Naive thymus-derived CD4-positive, alpha-beta T cell (primary cell): ENCODE data around the gene ARHGEF7. TPM values are rescaled to one million over a fixed set of nuclear protein-coding genes. Genes with fewer than 3 reads are reported as not detected.

ENCODE experiments used
- ATAC-seq: fragments of 150-1000 bp; cut with Tn5 transposase; 2 replicates; pipeline ENCODE4 v1.10.0; 2021; ENCODE audit warnings: mild to moderate bottlenecking, moderate library complexity
- CTCF ChIA-PET: fragments of 350-600 bp; sonication (Branson Sonifier 250); formaldehyde crosslinking; loops from one replicate; lab custom pipeline; 2021; ENCODE audit warnings: antibody characterized with exemption; lab: Charles Lee
- POLR2A ChIA-PET: fragments of 350-600 bp; sonication (Branson Sonifier 250); formaldehyde crosslinking; loops from one replicate; lab custom pipeline; 2021; ENCODE audit warnings: antibody characterized with exemption, inconsistent platforms; lab: Charles Lee
- DNase-seq, 9 donors: peaks; one replicate each; pipeline versions ENCODE4 v3.0.0 to v3.0.0-alpha.2; 2020 to 2022; ENCODE audit warnings: mixed read lengths in 1 of 9
- H3K27ac ChIP-seq: one replicate; pipeline ENCODE4 v1.7.0; 2013; ENCODE audit warnings: mild to moderate bottlenecking, low read depth, low read length, moderate library complexity
- H3K27me3 ChIP-seq, 2 donors: one replicate each; pipeline ENCODE4 v1.7.0; 2013; ENCODE audit warnings: low read length in 2 of 2, mild to moderate bottlenecking in 2 of 2, moderate library complexity in 2 of 2; ENCODE audit not compliant: control insufficient read depth in 2 of 2, insufficient read depth in 2 of 2
- H3K36me3 ChIP-seq, 3 experiments: 1 replicate in 2 of 3; 2 replicates in 1 of 3; pipeline ENCODE4 v1.7.0; 2013; ENCODE audit warnings: low read length in 3 of 3, mild to moderate bottlenecking in 3 of 3, moderate library complexity in 1 of 3; ENCODE audit not compliant: insufficient read depth in 3 of 3, control insufficient read depth in 2 of 3
- H3K4me1 ChIP-seq, 2 donors: one replicate each; pipeline ENCODE4 v1.7.0; 2013; ENCODE audit warnings: low read length in 2 of 2, mild to moderate bottlenecking in 2 of 2, moderate library complexity in 1 of 2; ENCODE audit not compliant: control insufficient read depth in 2 of 2, insufficient read depth in 2 of 2
- H3K4me3 ChIP-seq: 2 replicates; pipeline ENCODE4 v1.7.0; 2013; ENCODE audit warnings: mild to moderate bottlenecking, low read length
- H3K9me3 ChIP-seq, 3 experiments: 1 replicate in 2 of 3; 2 replicates in 1 of 3; pipeline ENCODE4 v1.7.0; 2013; ENCODE audit warnings: low read length in 3 of 3; ENCODE audit not compliant: control insufficient read depth in 2 of 3
- H3K27ac Mint-ChIP-seq, 9 donors: one replicate each; pipeline ENCODE4 v1.8.0; 2020 to 2022; ENCODE audit warnings: mixed read lengths in 9 of 9, mild to moderate bottlenecking in 8 of 9, moderate library complexity in 5 of 9, inconsistent platforms in 2 of 9
- H3K27me3 Mint-ChIP-seq, 5 donors: one replicate each; pipeline ENCODE4 v1.8.0; 2021 to 2022; ENCODE audit warnings: mixed read lengths in 5 of 5, mild to moderate bottlenecking in 1 of 5
- H3K36me3 Mint-ChIP-seq, 5 donors: one replicate each; pipeline ENCODE4 v1.8.0; 2020 to 2022; ENCODE audit warnings: mixed read lengths in 5 of 5, mild to moderate bottlenecking in 3 of 5, inconsistent platforms in 1 of 5
- H3K4me1 Mint-ChIP-seq, 7 donors: one replicate each; pipeline ENCODE4 v1.8.0; 2020 to 2022; ENCODE audit warnings: mixed read lengths in 7 of 7, mild to moderate bottlenecking in 3 of 7, inconsistent platforms in 1 of 7
- H3K4me3 Mint-ChIP-seq, 10 donors: one replicate each; pipeline ENCODE4 v1.8.0; 2020 to 2022; ENCODE audit warnings: mild to moderate bottlenecking in 10 of 10, mixed read lengths in 10 of 10, moderate library complexity in 6 of 10, inconsistent platforms in 2 of 10
- H3K9me3 Mint-ChIP-seq, 11 donors: one replicate each; pipeline ENCODE4 v1.8.0; 2020 to 2022; ENCODE audit warnings: mixed read lengths in 11 of 11, mild to moderate bottlenecking in 4 of 11, inconsistent platforms in 1 of 11, moderate library complexity in 1 of 11
- intact Hi-C, 2 donors: fragments of 100-400 bp; cut with micrococcal nuclease; formaldehyde crosslinking; loops; one replicate each; pipeline ENCODE4 v1.15.1; 2023
- polyA plus RNA-seq, 2 donors: library from polyadenylated mRNA; unstranded; fragments of 300-500 nt; fragmentation: Illumina TruSeq; gene quantifications; one replicate each; pipeline ENCODE4 v1.2.3, GENCODE V29; 2021
- total RNA-seq, 6 experiments: library from RNA in 5 of 6; stranded (reverse) in 5 of 6; gene quantifications; 1 replicate in 5 of 6; 2 replicates in 1 of 6; pipeline ENCODE4 v1.2.3 and lab custom pipeline; 2021 to 2026

The ARHGEF7 gene
- total and polyA plus RNA-seq, 7 experiments from 2014 or later: 10.0 to 84.0 (median 76.7) TPM

DNA sequence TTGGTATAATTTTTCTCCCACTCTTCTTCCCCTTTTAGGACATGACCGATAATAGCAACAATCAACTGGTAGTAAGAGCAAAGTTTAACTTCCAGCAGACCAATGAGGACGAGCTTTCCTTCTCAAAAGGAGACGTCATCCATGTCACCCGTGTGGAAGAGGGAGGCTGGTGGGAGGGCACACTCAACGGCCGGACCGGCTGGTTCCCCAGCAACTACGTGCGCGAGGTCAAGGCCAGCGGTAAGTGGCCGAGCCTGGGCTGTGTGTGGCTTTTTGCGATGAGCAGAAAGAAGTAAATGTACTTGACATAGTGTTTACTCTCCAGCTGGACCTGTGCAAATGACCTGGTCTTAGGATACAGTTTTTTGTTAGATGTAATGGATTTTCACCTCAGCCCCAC lies 102.5 kb downstream of the ARHGEF7 start:
- H3K27ac Mint-ChIP-seq: peak overlapping the region in 2 of 9 donors; percentile 48 to 52
- DNase-seq (no peak), ATAC-seq (no peak)
- peaks cover 17 to 61% (median 48%) of the 10 kb centered on the region in 7 donors for H3K4me1 Mint-ChIP-seq
- no peaks in the 10 kb centered on the region for H3K27me3 ChIP-seq
- peaks cover 0 to 24% (median 0%) of the 10 kb centered on the region in 3 experiments for H3K36me3 ChIP-seq
- ChIA-PET POLR2A (no interaction called here), CTCF (interaction anchor here (6.3 kb wide), 1 partner anchor 150 kb away, joined by 82 read pairs; no protein-coding TSS in a partner anchor)
- no peaks in the 10 kb centered on the region for H3K4me1 ChIP-seq
- H3K27me3 Mint-ChIP-seq: no peaks in the 10 kb centered on the region
- no peak overlapping the region for H3K4me3 ChIP-seq
- H3K9me3 ChIP-seq: no peaks in the 10 kb centered on the region
- no peaks in the 10 kb centered on the region for H3K9me3 Mint-ChIP-seq
- H3K4me3 Mint-ChIP-seq: no peak overlapping the region
- intact Hi-C loops: loop anchor here in 1 of 2 donors (10.0 kb wide), 1 partner anchor 273 kb away; no protein-coding TSS in a partner anchor
- no peak overlapping the region for H3K27ac ChIP-seq
- H3K36me3 Mint-ChIP-seq: peaks cover 3 to 17% (median 5%) of the 10 kb centered on the region in 5 donors

DNA sequence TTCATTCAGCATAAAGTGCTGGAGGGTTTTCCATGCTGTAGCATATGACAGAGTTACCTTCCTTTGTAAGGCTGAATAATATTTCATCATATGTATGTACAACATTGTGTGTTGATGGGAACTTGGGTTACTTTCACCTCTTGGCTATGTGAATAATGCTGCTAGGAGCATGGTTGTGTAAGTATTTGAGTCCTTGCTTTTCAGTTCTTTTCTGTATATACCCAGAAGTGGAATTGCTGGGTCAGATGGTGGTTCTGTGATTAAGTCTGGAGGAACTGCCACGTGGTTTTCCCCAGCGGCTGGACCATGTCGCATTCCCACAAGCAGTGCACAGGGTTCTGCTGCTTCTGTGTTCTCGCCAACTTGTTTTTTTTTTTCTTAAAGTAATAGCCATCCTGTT lies 104.2 kb downstream of the ARHGEF7 start:
- H3K27ac Mint-ChIP-seq: peak overlapping the region in 3 of 9 donors; percentile 12 to 74 (median 67)
- H3K4me1 Mint-ChIP-seq: peaks cover 15 to 50% (median 37%) of the 10 kb centered on the region in 7 donors
- no peaks in the 10 kb centered on the region for H3K9me3 ChIP-seq
- peaks cover 4 to 17% (median 5%) of the 10 kb centered on the region in 5 donors for H3K36me3 Mint-ChIP-seq
- no peak overlapping the region for H3K27ac ChIP-seq
- H3K27me3 ChIP-seq: no peaks in the 10 kb centered on the region
- no peaks in the 10 kb centered on the region for H3K27me3 Mint-ChIP-seq
- H3K36me3 ChIP-seq: peaks cover 0 to 24% (median 0%) of the 10 kb centered on the region in 3 experiments
- no peak overlapping the region for H3K4me3 Mint-ChIP-seq
- intact Hi-C loops: loop anchor here in 1 of 2 donors (10.0 kb wide), 1 partner anchor 274 kb away; no protein-coding TSS in a partner anchor
- ChIA-PET CTCF (no interaction called here), POLR2A (no interaction called here)
- DNase-seq (no peak), ATAC-seq (no peak)
- no peaks in the 10 kb centered on the region for H3K4me1 ChIP-seq
- H3K4me3 ChIP-seq: no peak overlapping the region
- H3K9me3 Mint-ChIP-seq: no peaks in the 10 kb centered on the region

DNA sequence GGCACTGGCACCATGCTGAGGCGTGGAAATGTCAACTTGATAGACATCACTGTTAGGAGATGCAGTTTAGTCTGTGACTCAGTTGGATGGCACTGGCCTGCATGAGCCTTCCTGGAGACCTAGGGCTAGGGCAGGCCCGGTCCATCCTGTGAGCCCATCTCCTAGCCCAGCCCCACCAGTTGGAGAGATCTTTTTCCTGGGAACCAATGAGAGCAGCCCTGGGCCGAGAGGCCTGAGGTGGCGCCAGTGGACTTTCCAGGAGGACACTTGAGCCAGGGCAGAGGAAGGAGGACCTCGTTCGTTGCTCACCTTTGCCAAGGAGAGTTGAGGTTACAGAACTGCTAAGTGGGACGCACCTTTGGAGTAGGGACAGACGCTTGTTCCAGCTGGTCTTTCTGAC lies 104.8 kb downstream of the ARHGEF7 start:
- H3K9me3 ChIP-seq: no peaks in the 10 kb centered on the region
- peaks cover 0 to 24% (median 0%) of the 10 kb centered on the region in 3 experiments for H3K36me3 ChIP-seq
- H3K4me3 ChIP-seq: no peak overlapping the region
- ATAC-seq: no peak
- intact Hi-C loops: loop anchor here (10.0 kb wide), 3 partner anchors 275 to 995 kb away; no protein-coding TSS in a partner anchor
- no peaks in the 10 kb centered on the region for H3K9me3 Mint-ChIP-seq
- no peaks in the 10 kb centered on the region for H3K27me3 Mint-ChIP-seq
- no peak for DNase-seq
- H3K4me3 Mint-ChIP-seq: no peak overlapping the region
- peaks cover 4 to 21% (median 5%) of the 10 kb centered on the region in 5 donors for H3K36me3 Mint-ChIP-seq
- H3K4me1 ChIP-seq: no peaks in the 10 kb centered on the region
- peak overlapping the region in 1 of 9 donors; percentile 79 for H3K27ac Mint-ChIP-seq
- no peaks in the 10 kb centered on the region for H3K27me3 ChIP-seq
- ChIA-PET POLR2A (no interaction called here), CTCF (interaction anchor here (1.0 kb wide), 1 partner anchor 153 kb away, joined by 4 read pairs; no protein-coding TSS in a partner anchor)
- H3K4me1 Mint-ChIP-seq: peaks cover 14 to 50% (median 37%) of the 10 kb centered on the region in 7 donors
- H3K27ac ChIP-seq: no peak overlapping the region

DNA sequence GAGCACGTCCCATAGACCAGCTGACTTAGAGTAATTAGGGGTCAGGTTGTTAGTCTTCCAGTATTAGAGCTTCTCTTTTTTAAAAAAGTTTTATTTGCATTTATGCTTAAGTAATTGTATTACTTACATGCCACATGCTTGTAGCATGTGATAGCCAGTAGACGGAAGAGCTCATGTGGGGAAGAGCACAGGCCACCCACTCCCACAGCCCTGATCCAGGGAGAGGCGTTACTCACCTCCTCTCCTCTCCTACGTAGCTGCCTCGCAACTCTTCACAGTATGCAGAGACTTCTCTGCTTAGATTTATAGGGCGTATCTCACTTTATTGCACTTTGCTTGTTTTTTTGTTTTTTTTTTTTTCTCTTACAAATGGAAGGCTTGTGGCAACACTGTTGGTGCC lies 110.1 kb downstream of the ARHGEF7 start:
- H3K27me3 Mint-ChIP-seq: no peaks in the 10 kb centered on the region
- intact Hi-C loops: loop anchor here in 1 of 2 donors (10.0 kb wide), 2 partner anchors 630 to 1000 kb away; no protein-coding TSS in a partner anchor
- H3K4me1 Mint-ChIP-seq: peaks cover 20 to 47% (median 38%) of the 10 kb centered on the region in 7 donors
- ATAC-seq (no peak), DNase-seq (no peak)
- H3K4me1 ChIP-seq: no peaks in the 10 kb centered on the region
- ChIA-PET POLR2A (interaction anchor here (0.6 to 1.3 kb wide), 2 partner anchors 157 to 615 kb away, joined by 6 to 8 read pairs; no protein-coding TSS in a partner anchor), CTCF (interaction anchor here (0.6 to 3.7 kb wide), 10 partner anchors 10 to 326 kb away, joined by 3 to 31 read pairs (median 3); no protein-coding TSS in a partner anchor)
- H3K9me3 Mint-ChIP-seq: no peaks in the 10 kb centered on the region
- H3K27ac Mint-ChIP-seq: peak overlapping the region in 1 of 9 donors; percentile 43
- H3K27me3 ChIP-seq: no peaks in the 10 kb centered on the region
- peaks cover 0 to 23% (median 5%) of the 10 kb centered on the region in 3 experiments for H3K36me3 ChIP-seq
- no peak overlapping the region for H3K4me3 ChIP-seq
- no peaks in the 10 kb centered on the region for H3K9me3 ChIP-seq
- H3K36me3 Mint-ChIP-seq: peaks cover 8 to 34% (median 15%) of the 10 kb centered on the region in 5 donors
- H3K27ac ChIP-seq: no peak overlapping the region
- H3K4me3 Mint-ChIP-seq: no peak overlapping the region

DNA sequence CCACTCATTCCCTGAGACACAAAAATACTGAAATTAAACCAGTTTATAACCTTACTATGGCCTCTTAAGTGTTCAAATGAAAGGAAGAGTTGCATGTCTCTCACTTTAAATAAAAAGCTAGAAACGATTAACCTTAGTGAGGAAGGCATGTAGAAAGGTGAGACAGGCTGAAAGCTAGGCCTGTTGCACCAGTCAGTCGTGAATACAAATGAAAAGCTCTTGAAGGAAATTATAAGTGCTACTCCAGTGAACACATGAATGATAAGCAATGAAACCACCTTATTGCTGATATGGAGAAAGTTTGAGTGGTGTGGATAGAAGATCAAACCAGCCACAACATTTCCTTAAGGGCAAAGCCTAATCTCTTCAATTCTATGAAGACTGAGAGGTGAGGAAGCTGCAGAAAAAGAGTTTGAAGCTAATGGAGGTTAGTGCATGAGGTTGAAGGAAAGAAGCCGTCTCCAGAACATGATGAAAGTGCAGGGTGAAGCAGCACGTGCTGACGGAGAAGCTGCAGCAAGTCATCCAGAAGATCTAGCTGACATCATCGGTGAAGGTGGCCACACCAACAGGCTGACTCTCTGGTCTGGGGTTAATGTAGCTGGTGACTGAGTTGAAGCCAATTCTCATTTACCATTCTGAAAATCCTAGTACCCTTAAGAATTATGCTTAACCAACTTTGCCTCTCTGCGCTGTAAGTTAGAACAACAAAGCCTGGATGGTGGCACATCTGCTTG lies 110.9 kb downstream of the ARHGEF7 start:
- no peaks in the 10 kb centered on the region for H3K27me3 ChIP-seq
- H3K36me3 Mint-ChIP-seq: peaks cover 8 to 29% (median 18%) of the 10 kb centered on the region in 5 donors
- H3K9me3 ChIP-seq: no peaks in the 10 kb centered on the region
- no peaks in the 10 kb centered on the region for H3K4me1 ChIP-seq
- H3K9me3 Mint-ChIP-seq: no peaks in the 10 kb centered on the region
- H3K36me3 ChIP-seq: peaks cover 0 to 18% (median 5%) of the 10 kb centered on the region in 3 experiments
- H3K4me1 Mint-ChIP-seq: peaks cover 20 to 48% (median 40%) of the 10 kb centered on the region in 7 donors
- intact Hi-C loops: loop anchor here in 1 of 2 donors (10.0 kb wide), 2 partner anchors 631 to 1001 kb away; no protein-coding TSS in a partner anchor
- peak overlapping the region in 6 of 9 donors; percentile 0 to 51 (median 10) for H3K27ac Mint-ChIP-seq
- no peak overlapping the region for H3K27ac ChIP-seq
- ChIA-PET POLR2A (interaction anchor here (1.3 kb wide), 1 partner anchor 158 kb away, joined by 6 read pairs; no protein-coding TSS in a partner anchor), CTCF (interaction anchor here (0.6 to 3.7 kb wide), 4 partner anchors 12 to 158 kb away, joined by 3 to 31 read pairs (median 5); no protein-coding TSS in a partner anchor)
- no peak overlapping the region for H3K4me3 ChIP-seq
- no peak for ATAC-seq
- peak overlapping the region in 1 of 10 donors; percentile 18 for H3K4me3 Mint-ChIP-seq
- no peaks in the 10 kb centered on the region for H3K27me3 Mint-ChIP-seq
- no peak for DNase-seq

DNA sequence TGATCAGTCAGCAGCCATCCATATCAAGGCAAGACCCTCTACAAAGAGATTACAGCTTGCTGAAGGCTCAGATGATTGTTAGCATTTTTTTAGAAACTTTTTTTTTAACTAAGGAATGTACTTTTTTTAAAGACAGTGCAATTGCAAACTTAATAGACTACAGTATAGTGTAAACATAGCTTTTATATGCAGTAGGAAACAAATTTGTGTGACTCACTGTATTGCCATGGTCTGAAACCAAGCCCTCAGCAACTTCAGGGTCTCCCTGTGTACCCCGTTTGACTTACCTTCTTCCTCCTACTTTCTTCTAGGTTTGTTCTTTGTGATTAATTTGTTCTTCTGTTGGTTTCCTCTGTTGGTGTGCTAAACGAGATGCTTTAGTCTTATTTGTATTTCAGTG lies 112.3 kb downstream of the ARHGEF7 start:
- Histone ChIP-seq H3K36me3 (peaks cover 0 to 18% (median 5%) of the 10 kb centered on the region in 3 experiments), H3K4me1 (no peaks in the 10 kb centered on the region), H3K27me3 (no peaks in the 10 kb centered on the region), H3K4me3 (no peak overlapping the region), H3K9me3 (no peaks in the 10 kb centered on the region), H3K27ac (no peak overlapping the region)
- peak overlapping the region in 1 of 9 donors; percentile 27 for H3K27ac Mint-ChIP-seq
- no peaks in the 10 kb centered on the region for H3K27me3 Mint-ChIP-seq
- CTCF ChIA-PET: no interaction called here
- DNase-seq (no peak), ATAC-seq (no peak)
- POLR2A ChIA-PET: interaction anchor here (0.6 kb wide), 1 partner anchor 61 kb away, joined by 3 read pairs; no protein-coding TSS in a partner anchor
- peaks cover 8 to 42% (median 26%) of the 10 kb centered on the region in 5 donors for H3K36me3 Mint-ChIP-seq
- H3K9me3 Mint-ChIP-seq: no peaks in the 10 kb centered on the region
- H3K4me1 Mint-ChIP-seq: peaks cover 26 to 62% (median 53%) of the 10 kb centered on the region in 7 donors
- intact Hi-C loops: loop anchor here in 1 of 2 donors (10.0 kb wide), 2 partner anchors 633 to 1003 kb away; no protein-coding TSS in a partner anchor
- no peak overlapping the region for H3K4me3 Mint-ChIP-seq
